GM19397 (cell line): Measurements from ENCODE around the gene MMP15.
"Not testable (repeated sequence)": the region's sequence is repeated elsewhere in the genome, so short reads cannot be mapped to it uniquely, and the experiment has no call there.

Experiments used
- ATAC-seq: cut with Tn5 transposase; IDR thresholded peaks from one replicate; pipeline ENCODE4 v1.9.1; 2021; ENCODE audit warnings: mild to moderate bottlenecking, moderate library complexity; ENCODE audit not compliant: unreplicated experiment

Gene MMP15

DNA sequence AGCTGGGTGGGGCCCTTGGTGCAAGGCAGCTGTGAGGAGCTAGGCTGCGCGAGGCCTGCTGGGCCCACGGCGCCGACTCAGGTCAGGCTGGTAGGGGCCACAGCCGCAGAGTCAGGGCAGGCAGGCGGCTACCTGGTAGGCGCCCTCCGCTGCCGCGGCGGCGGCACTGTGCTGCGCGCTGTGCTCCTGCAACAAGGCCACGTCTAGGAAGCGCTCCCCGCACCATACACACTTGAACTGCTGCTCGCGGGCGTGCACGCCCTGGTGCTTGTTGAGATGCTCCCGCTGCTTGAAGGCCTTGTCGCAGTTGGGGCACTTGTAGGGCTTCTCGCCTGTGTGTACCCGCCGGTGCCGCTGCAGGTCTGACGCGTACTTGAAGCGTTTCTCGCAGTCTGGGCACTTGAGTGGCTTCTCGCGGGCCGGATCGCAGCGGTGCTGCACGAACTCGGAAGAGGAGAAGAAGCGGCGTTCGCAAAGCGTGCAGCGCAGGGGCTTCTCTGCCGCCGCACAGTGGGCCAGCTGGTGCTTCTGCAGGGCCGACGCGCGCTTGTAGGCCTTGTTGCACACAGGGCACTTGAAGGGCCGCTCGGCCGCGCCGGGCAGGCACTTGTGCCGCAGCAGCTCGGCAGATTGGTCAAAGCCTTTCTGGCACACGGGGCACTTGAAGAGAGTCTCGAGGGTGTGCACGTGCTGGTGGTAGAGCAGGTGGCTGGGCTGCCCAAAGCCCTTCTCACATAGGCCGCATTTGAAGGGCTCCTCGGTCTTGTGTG, 29.0 kb upstream of the MMP15 start:
- ATAC-seq = no peak

- no peak for ATAC-seq
These were observed 28.4 kb upstream of the MMP15 start for GRCh38 chr16:57997176-57997527.

GRCh38 chr16:57997528-57998265, 27.9 kb upstream of the MMP15 start:
- ATAC-seq = no peak

DNA sequence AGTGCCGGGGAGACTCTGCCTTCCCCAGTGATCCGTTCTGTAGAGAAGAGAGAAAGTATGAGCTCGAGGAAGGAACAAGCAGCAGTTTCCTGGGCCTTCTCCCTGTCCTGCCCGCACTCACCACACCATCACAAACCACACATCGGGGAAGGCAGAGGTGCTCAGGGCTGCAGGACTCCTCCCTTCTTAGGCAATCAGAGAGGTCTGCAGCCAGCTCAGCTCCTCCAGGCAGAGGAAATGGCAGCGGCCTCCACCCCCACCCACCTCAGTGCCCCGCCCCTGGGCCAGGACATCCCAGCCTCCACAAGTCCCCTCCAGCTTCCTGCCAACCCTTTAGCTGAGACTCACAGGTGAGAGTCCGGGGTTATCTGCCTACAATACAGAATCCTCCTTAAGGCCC, 27.1 kb upstream of the MMP15 start:
- ATAC-seq = no peak

GRCh38 chr16:57998992-57999365, 26.6 kb upstream of the MMP15 start:
- no peak for ATAC-seq

GRCh38 chr16:57999366-57999970, 26.1 kb upstream of the MMP15 start:
- no peak for ATAC-seq

DNA sequence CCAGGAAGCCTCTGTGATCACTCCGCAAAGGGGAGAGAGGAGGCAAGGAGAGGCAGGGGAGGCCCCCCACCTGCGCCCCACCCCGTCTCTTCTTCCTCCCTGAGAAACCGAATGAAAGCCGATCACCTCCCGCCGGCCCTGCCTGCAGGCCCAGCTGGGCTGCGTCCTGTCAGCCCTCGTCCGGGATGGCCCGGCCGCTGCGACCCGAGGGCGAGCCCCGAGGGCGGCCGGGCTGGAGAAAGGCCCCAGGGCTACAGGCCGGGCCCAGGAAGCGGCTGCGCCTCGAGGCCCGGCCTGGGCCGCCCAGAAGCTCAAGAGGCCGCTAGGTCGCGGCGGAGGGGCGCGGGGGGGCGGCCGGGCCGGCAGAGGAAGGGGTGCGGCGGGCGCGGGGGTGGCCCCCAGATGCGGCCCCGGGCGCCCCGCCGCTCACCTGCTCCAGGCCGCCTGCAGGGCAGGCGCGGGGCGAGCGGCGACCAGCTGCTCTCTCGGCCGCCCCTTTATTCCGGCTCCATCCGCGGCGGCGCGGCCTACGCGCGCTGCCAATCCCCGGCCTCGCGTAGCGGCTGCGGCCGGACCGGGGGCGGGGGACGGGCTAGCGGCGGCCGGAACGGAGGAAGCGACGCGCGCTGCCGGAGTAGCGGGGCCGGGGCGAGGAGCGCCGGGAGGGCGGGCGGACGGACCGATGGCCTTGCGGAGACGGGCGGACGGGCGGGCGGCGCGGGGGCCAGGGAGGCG, 25.4 kb upstream of the MMP15 start, which contains the start of gene ZNF319:
Gene ZNF319, minus strand, starts transcription at position 702 of the 735 bp plus-strand sequence. CDS start 2,407 bp downstream, outside the sequence.
- peak; percentile 25 for ATAC-seq

GRCh38 chr16:58000706-58001676, 24.6 kb upstream of the MMP15 start, which contains the start of gene USB1:
TSS of gene USB1 (plus strand) at chr16:58001407. CDS start at chr16:58001484, 77 bp downstream.
- peak; percentile 77 for ATAC-seq

DNA sequence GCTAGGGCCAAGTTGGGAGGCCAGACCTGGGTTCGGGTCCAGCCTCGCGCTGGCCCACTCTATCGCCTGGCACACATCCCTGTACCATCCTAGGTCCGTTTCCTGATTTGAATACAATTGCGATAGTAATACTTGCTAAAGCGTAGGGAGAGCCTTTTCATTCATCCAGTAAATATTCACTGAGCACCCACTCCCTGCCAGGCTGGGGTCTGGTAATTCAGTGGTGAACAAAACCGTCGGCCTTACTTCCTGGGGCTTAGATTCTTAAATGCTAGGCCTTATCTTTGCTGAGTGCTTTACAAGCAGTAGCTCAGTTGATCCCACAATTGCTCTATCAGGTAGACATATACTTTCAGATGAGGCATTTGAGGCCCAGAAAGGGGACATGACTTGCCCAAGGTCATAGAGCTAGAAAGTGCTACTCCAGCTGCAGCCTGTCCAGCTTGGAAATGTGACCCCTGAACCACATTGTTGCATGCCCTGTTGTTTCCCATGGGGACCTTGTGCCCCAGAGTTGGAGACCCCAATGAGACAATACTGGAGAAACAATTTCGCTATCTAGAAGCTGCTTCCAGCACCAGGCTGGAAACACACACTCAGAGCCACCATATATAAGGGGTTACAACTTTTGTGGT, 23.7 kb upstream of the MMP15 start:
- no peak for ATAC-seq

GRCh38 chr16:58002416-58002800, 23.1 kb upstream of the MMP15 start:
- ATAC-seq = no peak

DNA sequence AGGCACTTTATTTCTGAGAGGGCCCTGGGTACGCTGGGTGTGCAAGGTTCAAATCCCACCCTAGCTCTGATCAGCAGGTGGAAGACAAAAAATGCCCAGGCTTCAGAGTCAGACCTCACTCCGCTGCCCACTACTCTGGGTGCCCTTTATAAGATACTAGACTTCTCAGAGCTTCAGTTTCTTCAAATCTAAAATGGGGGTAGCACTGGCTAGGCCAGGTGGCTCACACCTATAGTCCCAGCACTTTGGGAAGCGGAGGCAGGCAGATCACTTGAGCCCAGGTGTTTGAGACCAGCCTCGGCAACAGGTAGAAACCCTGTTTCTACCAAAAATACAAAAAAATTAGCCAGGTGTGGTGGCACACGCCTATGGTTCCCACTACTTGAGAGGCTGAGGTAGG, 22.6 kb upstream of the MMP15 start:
- ATAC-seq = no peak

DNA sequence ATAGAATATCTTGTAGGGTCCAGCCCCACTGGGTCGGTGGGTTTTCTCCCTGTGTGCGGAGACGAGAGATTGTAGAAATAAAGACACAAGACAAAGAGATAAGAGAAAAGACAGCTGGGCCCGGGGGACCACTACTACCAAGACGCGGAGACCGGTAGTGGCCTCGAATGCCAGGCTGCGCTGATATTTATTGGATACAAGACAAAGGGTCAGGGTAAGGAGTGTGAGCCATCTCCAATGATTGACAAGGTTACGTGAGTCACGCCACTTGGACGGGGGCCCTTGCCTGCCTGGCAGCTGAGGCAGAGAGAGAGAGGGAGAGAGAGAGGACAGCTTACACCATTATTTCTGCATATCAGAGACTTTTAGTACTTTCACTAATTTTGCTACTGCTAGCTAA, 20.8 kb upstream of the MMP15 start:
- not testable (repeated sequence) for ATAC-seq

GRCh38 chr16:58009856-58010416, 15.6 kb upstream of the MMP15 start:
- ATAC-seq = no peak

DNA sequence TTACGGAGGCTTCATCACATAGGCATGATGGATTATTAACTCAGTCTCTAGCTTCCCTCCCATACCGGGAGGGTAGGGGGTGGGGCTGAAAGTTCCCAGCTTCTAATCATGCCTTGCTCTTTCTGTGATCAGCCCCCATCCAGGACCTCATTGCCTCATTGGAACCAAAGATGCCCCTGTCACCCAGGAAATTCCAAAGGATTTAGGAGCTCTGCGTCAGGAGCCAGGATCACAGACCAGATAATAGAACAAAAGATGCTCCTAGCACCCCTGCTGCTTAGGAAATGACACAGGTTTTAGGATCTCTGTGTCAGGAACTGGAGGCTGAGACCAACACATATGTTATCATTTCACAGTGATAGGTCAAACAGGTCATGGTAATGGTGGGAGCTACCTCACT, 14.7 kb upstream of the MMP15 start:
- no peak for ATAC-seq

GRCh38 chr16:58011652-58012051, 13.9 kb upstream of the MMP15 start:
- no peak for ATAC-seq

- ATAC-seq = no peak
These were observed 13.1 kb upstream of the MMP15 start for GRCh38 chr16:58012481-58012880.

DNA sequence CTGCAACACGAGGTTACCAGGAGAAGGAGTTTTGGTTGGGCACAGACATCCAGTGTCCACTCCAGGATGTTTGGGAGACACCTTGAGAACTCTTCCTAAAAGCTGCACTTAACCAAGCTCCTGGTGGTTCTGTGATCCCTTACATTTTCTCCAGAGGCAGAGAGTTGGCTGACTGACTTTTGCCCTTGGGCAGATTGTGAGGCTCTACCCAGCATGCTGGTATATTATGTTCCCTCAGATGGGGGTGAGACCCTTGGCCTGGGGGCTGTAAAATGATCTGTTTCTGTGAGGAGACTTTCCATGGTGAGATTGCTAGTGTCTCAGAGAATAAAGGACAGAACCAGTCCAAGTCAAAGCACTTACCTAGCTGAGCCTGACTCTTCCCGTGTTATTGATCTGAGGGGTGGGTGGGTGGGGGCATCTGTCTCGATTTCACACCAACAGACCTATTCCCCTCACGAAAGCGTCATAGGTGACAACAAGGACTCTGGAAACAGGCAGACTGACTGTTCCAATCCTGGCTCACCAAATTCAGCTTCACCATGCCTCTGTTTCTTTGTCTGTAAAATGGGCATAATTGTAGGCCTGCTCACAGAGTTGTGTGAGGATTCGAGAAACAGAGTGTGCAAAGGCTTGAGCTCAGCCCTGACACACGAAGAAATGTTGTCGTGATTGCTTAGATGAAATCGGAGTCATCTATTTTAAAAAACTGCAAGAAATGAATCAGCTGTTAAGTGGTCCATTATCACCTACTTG, 12.2 kb upstream of the MMP15 start:
- no peak for ATAC-seq

GRCh38 chr16:58016840-58017446, 8.6 kb upstream of the MMP15 start:
- ATAC-seq = no peak
